ENCODE measurements around the gene ACTL10. TPM values are rescaled to one million over a fixed set of nuclear protein-coding genes. Genes with fewer than 3 reads are reported as not detected.
A peak's percentile ranks its signal among the peaks of the same experiment; 100 is the strongest.

ACTL10 gene
- total RNA-seq, 3 donors from 2014 or later, result 1.7 to 4.2 (median 2.4) TPM

- ATAC-seq (no peak), DNase-seq (peak in 1 of 3 donors; percentile 36)
- peaks cover 29% of the 10 kb centered on the region for H3K4me1 ChIP-seq (ENCODE audit: low read depth)
- intact Hi-C loops (cut with DNase I, micrococcal nuclease), result no loop called here
- no peak for TF ChIP-seq CTCF (IDR thresholded peaks at IDR 0.05)
- H3K4me3 ChIP-seq, result no peak overlapping the region
- H3K36me3 ChIP-seq (ENCODE audit: low read depth), result no peaks in the 10 kb centered on the region
- H3K9me3 ChIP-seq, result no peaks in the 10 kb centered on the region
Measured at GRCh38 chr20:33673114-33673409, 6.3 kb downstream of the ACTL10 start.

- Histone ChIP-seq H3K9me3 (no peaks in the 10 kb centered on the region), H3K36me3 (ENCODE audit: low read depth) (no peaks in the 10 kb centered on the region), H3K4me1 (ENCODE audit: low read depth) (peaks cover 23% of the 10 kb centered on the region), H3K4me3 (peak overlapping the region; percentile 57)
- ATAC-seq, result peak; percentile 12
- DNase-seq, result peak in 1 of 3 donors; percentile 48
- intact Hi-C loops (cut with DNase I, micrococcal nuclease), result no loop called here
- no peak for TF ChIP-seq CTCF (IDR thresholded peaks at IDR 0.05)
Measured at GRCh38 chr20:33673410-33674293, 6.9 kb downstream of the ACTL10 start.

- DNase-seq (peak; percentile 86 to 93 (median 90)), ATAC-seq (peak; percentile 93)
- Histone ChIP-seq H3K9me3 (no peaks in the 10 kb centered on the region), H3K4me3 (peak within 1 kb of the TSS; percentile 57), H3K36me3 (ENCODE audit: low read depth) (no peaks in the 10 kb centered on the region), H3K4me1 (ENCODE audit: low read depth) (peaks cover 23% of the 10 kb centered on the region)
- TF ChIP-seq CTCF (IDR thresholded peaks at IDR 0.05), result no peak
- intact Hi-C loops (cut with DNase I, micrococcal nuclease), result no loop called here
Measured at GRCh38 chr20:33674294-33675135, 7.8 kb downstream of the ACTL10 start, which contains the start of gene NECAB3. NECAB3 (minus strand) TSS chr20:33674428; CDS start chr20:33674352, 76 bp downstream.

- Histone ChIP-seq H3K4me3 (no peak overlapping the region), H3K36me3 (ENCODE audit: low read depth) (no peaks in the 10 kb centered on the region), H3K4me1 (ENCODE audit: low read depth) (peaks cover 23% of the 10 kb centered on the region), H3K9me3 (no peaks in the 10 kb centered on the region)
- intact Hi-C loops (cut with DNase I, micrococcal nuclease), result no loop called here
- ATAC-seq (peak; percentile 41), DNase-seq (peak in 2 of 3 donors; percentile 24 to 40)
- TF ChIP-seq CTCF (IDR thresholded peaks at IDR 0.05), result no peak
Measured at GRCh38 chr20:33675136-33675959, 8.6 kb downstream of the ACTL10 start.

GRCh38 chr20:33676121-33676520 lies 9.4 kb downstream of the ACTL10 start:
- DNase-seq, result peak in 2 of 3 donors; percentile 35 to 60
- Histone ChIP-seq H3K36me3 (ENCODE audit: low read depth) (no peaks in the 10 kb centered on the region), H3K4me1 (ENCODE audit: low read depth) (peaks cover 23% of the 10 kb centered on the region), H3K9me3 (no peaks in the 10 kb centered on the region), H3K4me3 (no peak overlapping the region)
- TF ChIP-seq CTCF (IDR thresholded peaks at IDR 0.05), result no peak
- intact Hi-C loops (cut with DNase I, micrococcal nuclease), result no loop called here
- ATAC-seq, result no peak

Data from mucosa of descending colon (tissue), 3 donors.